ENCODE measurements around the gene SLC38A1. TPM values are rescaled to one million over a fixed set of nuclear protein-coding genes. Genes with fewer than 3 reads are reported as not detected.

The SLC38A1 gene
- total RNA-seq, 1 donor from 2014 or later: 63.2 TPM

GRCh38 chr12:46210873-46211439 lies 57.9 kb downstream of the SLC38A1 start:
- Histone ChIP-seq H3K27ac (ENCODE audit: low read depth, low read length) (no peak overlapping the region), H3K9ac (ENCODE audit: low read depth in 1 of 3, low read length in 3 of 3) (no peak overlapping the region), H3K27me3 (ENCODE audit: control insufficient read depth in 3 of 3, insufficient read depth in 3 of 3, low read length in 3 of 3) (no peaks in the 10 kb centered on the region), H3K36me3 (ENCODE audit: control insufficient read depth in 3 of 3, insufficient read depth in 3 of 3, low read length in 3 of 3) (peaks cover 0 to 3% (median 0%) of the 10 kb centered on the region in 3 donors), H3K9me3 (ENCODE audit: control insufficient read depth in 3 of 3, low read length in 3 of 3) (no peaks in the 10 kb centered on the region), H3K4me1 (ENCODE audit: control insufficient read depth in 3 of 3, insufficient read depth in 3 of 3, low read length in 3 of 3) (peaks cover 7 to 20% (median 15%) of the 10 kb centered on the region in 3 donors), H3K4me3 (ENCODE audit: low read length in 3 of 3) (no peak overlapping the region)

- H3K9me3 ChIP-seq (ENCODE audit: control insufficient read depth in 3 of 3, low read length in 3 of 3): no peaks in the 10 kb centered on the region
These were observed 58.6 kb downstream of the SLC38A1 start for GRCh38 chr12:46209914-46210872.

GRCh38 chr12:46209170-46209569 lies 59.7 kb downstream of the SLC38A1 start:
- H3K4me1 ChIP-seq (ENCODE audit: control insufficient read depth in 3 of 3, insufficient read depth in 3 of 3, low read length in 3 of 3): peaks cover 7 to 20% (median 13%) of the 10 kb centered on the region in 3 donors
- no peaks in the 10 kb centered on the region for H3K27me3 ChIP-seq (ENCODE audit: control insufficient read depth in 3 of 3, insufficient read depth in 3 of 3, low read length in 3 of 3)
- H3K27ac ChIP-seq (ENCODE audit: low read depth, low read length): no peak overlapping the region
- H3K36me3 ChIP-seq (ENCODE audit: control insufficient read depth in 3 of 3, insufficient read depth in 3 of 3, low read length in 3 of 3): peaks cover 0 to 5% (median 0%) of the 10 kb centered on the region in 3 donors
- no peak overlapping the region for H3K9ac ChIP-seq (ENCODE audit: low read depth in 1 of 3, low read length in 3 of 3)
- H3K4me3 ChIP-seq (ENCODE audit: low read length in 3 of 3): no peak overlapping the region
- no peaks in the 10 kb centered on the region for H3K9me3 ChIP-seq (ENCODE audit: control insufficient read depth in 3 of 3, low read length in 3 of 3)

More at GRCh38 chr12:46209914-46210872, 58.6 kb downstream of the SLC38A1 start:
- no peak overlapping the region for H3K4me3 ChIP-seq (ENCODE audit: low read length in 3 of 3)
- H3K9ac ChIP-seq (ENCODE audit: low read depth in 1 of 3, low read length in 3 of 3): peak overlapping the region in 1 of 3 donors; percentile 11
- H3K27me3 ChIP-seq (ENCODE audit: control insufficient read depth in 3 of 3, insufficient read depth in 3 of 3, low read length in 3 of 3): no peaks in the 10 kb centered on the region
- no peak overlapping the region for H3K27ac ChIP-seq (ENCODE audit: low read depth, low read length)
- H3K4me1 ChIP-seq (ENCODE audit: control insufficient read depth in 3 of 3, insufficient read depth in 3 of 3, low read length in 3 of 3): peaks cover 7 to 20% (median 13%) of the 10 kb centered on the region in 3 donors
- H3K36me3 ChIP-seq (ENCODE audit: control insufficient read depth in 3 of 3, insufficient read depth in 3 of 3, low read length in 3 of 3): peaks cover 0 to 3% (median 0%) of the 10 kb centered on the region in 3 donors

GRCh38 chr12:46208370-46208769 lies 60.5 kb downstream of the SLC38A1 start:
- Histone ChIP-seq H3K27ac (ENCODE audit: low read depth, low read length) (no peak overlapping the region), H3K4me1 (ENCODE audit: control insufficient read depth in 3 of 3, insufficient read depth in 3 of 3, low read length in 3 of 3) (peaks cover 7 to 20% (median 13%) of the 10 kb centered on the region in 3 donors), H3K36me3 (ENCODE audit: control insufficient read depth in 3 of 3, insufficient read depth in 3 of 3, low read length in 3 of 3) (peaks cover 0 to 10% (median 0%) of the 10 kb centered on the region in 3 donors)

GRCh38 chr12:46207644-46208043 lies 61.2 kb downstream of the SLC38A1 start:
- H3K9me3 ChIP-seq (ENCODE audit: control insufficient read depth in 3 of 3, low read length in 3 of 3): no peaks in the 10 kb centered on the region
- no peak overlapping the region for H3K4me3 ChIP-seq (ENCODE audit: low read length in 3 of 3)
- no peak overlapping the region for H3K27ac ChIP-seq (ENCODE audit: low read depth, low read length)
- no peaks in the 10 kb centered on the region for H3K27me3 ChIP-seq (ENCODE audit: control insufficient read depth in 3 of 3, insufficient read depth in 3 of 3, low read length in 3 of 3)
- no peak overlapping the region for H3K9ac ChIP-seq (ENCODE audit: low read depth in 1 of 3, low read length in 3 of 3)
- peaks cover 0 to 16% (median 5%) of the 10 kb centered on the region in 3 donors for H3K36me3 ChIP-seq (ENCODE audit: control insufficient read depth in 3 of 3, insufficient read depth in 3 of 3, low read length in 3 of 3)
- peaks cover 7 to 17% (median 13%) of the 10 kb centered on the region in 3 donors for H3K4me1 ChIP-seq (ENCODE audit: control insufficient read depth in 3 of 3, insufficient read depth in 3 of 3, low read length in 3 of 3)

More at GRCh38 chr12:46208370-46208769, 60.5 kb downstream of the SLC38A1 start:
- no peaks in the 10 kb centered on the region for H3K9me3 ChIP-seq (ENCODE audit: control insufficient read depth in 3 of 3, low read length in 3 of 3)
- H3K9ac ChIP-seq (ENCODE audit: low read depth in 1 of 3, low read length in 3 of 3): no peak overlapping the region
- no peak overlapping the region for H3K4me3 ChIP-seq (ENCODE audit: low read length in 3 of 3)
- no peaks in the 10 kb centered on the region for H3K27me3 ChIP-seq (ENCODE audit: control insufficient read depth in 3 of 3, insufficient read depth in 3 of 3, low read length in 3 of 3)

GRCh38 chr12:46206471-46206870 lies 62.4 kb downstream of the SLC38A1 start:
- Histone ChIP-seq H3K4me3 (ENCODE audit: low read length in 3 of 3) (no peak overlapping the region), H3K9me3 (ENCODE audit: control insufficient read depth in 3 of 3, low read length in 3 of 3) (no peaks in the 10 kb centered on the region), H3K9ac (ENCODE audit: low read depth in 1 of 3, low read length in 3 of 3) (no peak overlapping the region), H3K27me3 (ENCODE audit: control insufficient read depth in 3 of 3, insufficient read depth in 3 of 3, low read length in 3 of 3) (no peaks in the 10 kb centered on the region), H3K36me3 (ENCODE audit: control insufficient read depth in 3 of 3, insufficient read depth in 3 of 3, low read length in 3 of 3) (peaks cover 0 to 17% (median 5%) of the 10 kb centered on the region in 3 donors), H3K4me1 (ENCODE audit: control insufficient read depth in 3 of 3, insufficient read depth in 3 of 3, low read length in 3 of 3) (peaks cover 7 to 13% (median 10%) of the 10 kb centered on the region in 3 donors), H3K27ac (ENCODE audit: low read depth, low read length) (no peak overlapping the region)

- H3K27ac ChIP-seq (ENCODE audit: low read depth, low read length): no peak overlapping the region
- H3K4me1 ChIP-seq (ENCODE audit: control insufficient read depth in 3 of 3, insufficient read depth in 3 of 3, low read length in 3 of 3): peaks cover 5 to 18% (median 5%) of the 10 kb centered on the region in 3 donors
These were observed 63.5 kb downstream of the SLC38A1 start for GRCh38 chr12:46205294-46205693.

GRCh38 chr12:46201284-46201789 lies 67.5 kb downstream of the SLC38A1 start:
- Histone ChIP-seq H3K27me3 (ENCODE audit: control insufficient read depth in 3 of 3, insufficient read depth in 3 of 3, low read length in 3 of 3) (no peaks in the 10 kb centered on the region), H3K27ac (ENCODE audit: low read depth, low read length) (peak overlapping the region; percentile 20), H3K4me1 (ENCODE audit: control insufficient read depth in 3 of 3, insufficient read depth in 3 of 3, low read length in 3 of 3) (peaks cover 0 to 12% (median 0%) of the 10 kb centered on the region in 3 donors), H3K36me3 (ENCODE audit: control insufficient read depth in 3 of 3, insufficient read depth in 3 of 3, low read length in 3 of 3) (peaks cover 0 to 28% (median 9%) of the 10 kb centered on the region in 3 donors), H3K9me3 (ENCODE audit: control insufficient read depth in 3 of 3, low read length in 3 of 3) (no peaks in the 10 kb centered on the region), H3K4me3 (ENCODE audit: low read length in 3 of 3) (no peak overlapping the region), H3K9ac (ENCODE audit: low read depth in 1 of 3, low read length in 3 of 3) (no peak overlapping the region)

More at GRCh38 chr12:46205294-46205693, 63.5 kb downstream of the SLC38A1 start:
- Histone ChIP-seq H3K36me3 (ENCODE audit: control insufficient read depth in 3 of 3, insufficient read depth in 3 of 3, low read length in 3 of 3) (peaks cover 0 to 18% (median 5%) of the 10 kb centered on the region in 3 donors), H3K9me3 (ENCODE audit: control insufficient read depth in 3 of 3, low read length in 3 of 3) (no peaks in the 10 kb centered on the region), H3K9ac (ENCODE audit: low read depth in 1 of 3, low read length in 3 of 3) (no peak overlapping the region), H3K27me3 (ENCODE audit: control insufficient read depth in 3 of 3, insufficient read depth in 3 of 3, low read length in 3 of 3) (no peaks in the 10 kb centered on the region), H3K4me3 (ENCODE audit: low read length in 3 of 3) (no peak overlapping the region)

GRCh38 chr12:46200551-46200950 lies 68.3 kb downstream of the SLC38A1 start:
- Histone ChIP-seq H3K9me3 (ENCODE audit: control insufficient read depth in 3 of 3, low read length in 3 of 3) (no peaks in the 10 kb centered on the region), H3K4me3 (ENCODE audit: low read length in 3 of 3) (no peak overlapping the region), H3K9ac (ENCODE audit: low read depth in 1 of 3, low read length in 3 of 3) (no peak overlapping the region), H3K27me3 (ENCODE audit: control insufficient read depth in 3 of 3, insufficient read depth in 3 of 3, low read length in 3 of 3) (no peaks in the 10 kb centered on the region), H3K27ac (ENCODE audit: low read depth, low read length) (peak overlapping the region; percentile 7), H3K36me3 (ENCODE audit: control insufficient read depth in 3 of 3, insufficient read depth in 3 of 3, low read length in 3 of 3) (peaks cover 0 to 36% (median 15%) of the 10 kb centered on the region in 3 donors), H3K4me1 (ENCODE audit: control insufficient read depth in 3 of 3, insufficient read depth in 3 of 3, low read length in 3 of 3) (peaks cover 0 to 12% (median 0%) of the 10 kb centered on the region in 3 donors)
